GM12878 (cell line): Measurements from ENCODE around the gene HBP1. TPM values are rescaled to one million over a fixed set of nuclear protein-coding genes. Genes with fewer than 3 reads are reported as not detected.

Experiments
- BCLAF1 ChIP-seq: fragments of 450-650 bp; IDR thresholded peaks from 2 replicates; pipeline ENCODE4 v1.6.1; 2017; ENCODE audit warnings: antibody characterized with exemption, mild to moderate bottlenecking, moderate library complexity
- BMI1 ChIP-seq: fragments of 450-650 bp; IDR thresholded peaks from 2 replicates; pipeline ENCODE4 v1.6.1; 2016; ENCODE audit warnings: mild to moderate bottlenecking, moderate library complexity, borderline replicate concordance
- MYC ChIP-seq: IDR thresholded peaks from 2 replicates; pipeline ENCODE4 v1.6.1; 2011; ENCODE audit warnings: mild to moderate bottlenecking, low read length, moderate library complexity, inconsistent platforms; ENCODE audit not compliant: insufficient read depth, insufficient replicate concordance, insufficient read length, severe bottlenecking
- TARDBP ChIP-seq: IDR thresholded peaks from 2 replicates; pipeline ENCODE4 v1.6.1; 2016; ENCODE audit warnings: borderline replicate concordance
- ZNF592 ChIP-seq: fragments of 450-650 bp; IDR thresholded peaks from 2 replicates; pipeline ENCODE4 v1.6.1; 2017; ENCODE audit warnings: mild to moderate bottlenecking, moderate library complexity
- polyA plus RNA-seq, 11 experiments: library from polyadenylated mRNA; depleted of rRNA in 4 of 11; unstranded in 6 of 11; stranded (reverse) in 5 of 11; fragments of >200 nt; fragmentation: Nextera tagmentation in 4 of 11; fragmentation: Illumina TruSeq in 1 of 11; extraction: Ambion mirVana in 4 of 11; extraction: Trizol in 1 of 11; gene quantifications; 1 replicate in 1 of 11; 2 replicates in 10 of 11; pipeline versions ENCODE4 v1.2.1 to v1.2.3, GENCODE V29; 2011 to 2016; ENCODE audit warnings: inconsistent platforms in 2 of 11, missing spikeins in 2 of 11, low read depth in 1 of 11
- total RNA-seq, 4 experiments: library from RNA; depleted of rRNA in 3 of 4; stranded (reverse); fragments of >200 nt in 3 of 4; fragmentation: Illumina TruSeq in 1 of 4; extraction: Trizol in 1 of 4; gene quantifications; 2 replicates each; pipeline versions ENCODE4 v1.2.1 to v1.2.3, GENCODE V29; 2013 to 2021

Gene HBP1
- total and polyA plus RNA-seq, 10 of the 15 experiments (the other 5 are each of a cell fraction or from before 2014, with no cell fraction given), result 5.8 to 30.9 (median 9.4) TPM

GRCh38 chr7:107165341-107165740, 3.5 kb upstream of the HBP1 start (continued):
- TF ChIP-seq BCLAF1, result no peak
- TF ChIP-seq MYC, result no peak
- TF ChIP-seq TARDBP, result no peak
- TF ChIP-seq ZNF592, result no peak
- TF ChIP-seq BMI1, result no peak
